Left colon (tissue), 2 donors: ENCODE results near the gene RAP1GAP2. TPM values are rescaled to one million over a fixed set of nuclear protein-coding genes. Genes with fewer than 3 reads are reported as not detected.
A peak's percentile ranks its signal among the peaks of the same experiment; 100 is the strongest.
"Not testable (repeated sequence)": the region's sequence is repeated elsewhere in the genome, so short reads cannot be mapped to it uniquely, and the experiment has no call there.

ENCODE experiments used
- ATAC-seq: fragments of 200-7000 bp; cut with Tn5 transposase; one replicate; pipeline ENCODE4 v1.9.1; 2020; ENCODE audit warnings: mild to moderate bottlenecking, moderate library complexity
- DNase-seq, 2 donors: peaks; one replicate each; pipeline ENCODE4 v3.0.0-alpha.2; 2020
- intact Hi-C, 2 donors: fragments of 100-400 bp; cut with DNase I in 1 of 2; cut with micrococcal nuclease in 1 of 2; formaldehyde crosslinking; loops; one replicate each; pipeline versions ENCODE4 v1.11.2 to v1.14.0; 2022; cut with DNase I, micrococcal nuclease
- total RNA-seq, 2 donors: library from RNA; stranded (reverse); fragmentation: NEBNext Ultra II Directional; extraction: Animal tissue kit (Norgen Biotek cat#: 25700); gene quantifications; one replicate each; pipeline ENCODE4 v1.2.1, GENCODE V29; 2021
- donor health status: DM: no; HTN: no; CAD: no.
- donor health status: DM: yes; HTN: yes; CAD: no.

The RAP1GAP2 gene
- total RNA-seq, 2 donors from 2014 or later: 40.8 to 55.2 TPM

- intact Hi-C loops: no loop called here
- ATAC-seq (peak; percentile 11), DNase-seq (no peak)
These were observed 236.3 kb downstream of the RAP1GAP2 start for GRCh38 chr17:3032258-3033247.

GRCh38 chr17:3033248-3033640, 237.0 kb downstream of the RAP1GAP2 start:
- ATAC-seq: peak; percentile 16
- intact Hi-C loops: no loop called here

DNA sequence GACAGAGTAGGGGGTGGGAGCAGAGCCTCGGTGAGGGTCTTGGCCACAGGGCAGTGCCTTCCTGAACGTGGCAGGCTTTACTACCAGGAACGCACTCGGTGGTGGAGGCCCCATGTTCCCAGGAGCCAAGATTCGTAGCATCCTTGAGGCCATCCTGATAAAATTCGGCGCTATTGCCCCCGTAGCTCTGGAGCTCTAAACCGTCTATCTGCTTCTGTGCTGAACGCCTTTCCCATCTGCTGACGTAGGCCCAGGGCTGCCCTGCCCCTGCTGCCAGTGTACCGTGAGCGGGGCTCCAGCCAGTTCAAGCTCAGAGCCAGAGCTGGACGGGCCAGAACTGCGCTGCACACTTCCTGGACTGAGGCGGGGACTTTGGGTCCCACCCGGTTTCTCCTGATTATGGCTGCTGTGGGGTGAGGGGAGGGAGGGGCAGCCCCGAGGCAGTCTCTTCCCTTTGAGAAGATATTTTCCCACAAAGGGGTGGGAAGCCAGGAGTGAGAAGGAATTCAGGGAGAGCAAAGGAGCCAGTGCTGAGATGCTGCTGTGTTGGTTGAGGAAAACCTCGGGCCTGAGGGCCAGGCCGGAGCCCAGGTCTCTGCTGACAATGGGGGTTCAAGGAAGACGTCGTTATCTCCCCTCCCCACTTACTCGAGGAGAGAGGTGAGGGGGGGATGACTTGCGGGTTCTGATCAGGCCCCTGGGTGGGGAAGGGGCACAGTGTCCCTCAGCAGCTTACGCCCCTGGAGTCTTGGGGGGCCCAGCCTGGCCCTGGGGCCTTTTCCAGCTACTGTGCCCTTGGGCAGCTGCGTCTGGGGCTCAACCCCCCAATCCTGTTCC, 237.7 kb downstream of the RAP1GAP2 start:
- ATAC-seq (peak; percentile 17), DNase-seq (no peak)
- intact Hi-C loops: no loop called here

More at GRCh38 chr17:3033248-3033640, 237.0 kb downstream of the RAP1GAP2 start:
- DNase-seq: no peak

DNA sequence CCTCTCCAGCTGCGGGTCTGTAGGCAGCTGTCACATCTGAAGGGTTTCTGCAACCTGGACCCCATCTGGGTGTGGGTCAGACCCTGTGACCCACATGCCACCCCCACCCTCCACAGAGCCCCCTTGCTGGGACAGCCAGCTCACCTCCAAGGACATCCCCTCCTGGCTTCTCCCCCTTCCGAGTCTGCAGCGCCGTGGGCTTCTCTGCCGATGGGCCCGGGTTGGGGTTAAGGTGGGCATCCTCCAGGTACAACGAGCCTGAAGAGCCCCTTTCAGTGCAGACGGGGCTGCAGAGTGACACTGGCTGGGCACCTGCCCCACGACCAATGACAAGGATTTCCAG, 238.3 kb downstream of the RAP1GAP2 start:
- ATAC-seq (no peak), DNase-seq (no peak)
- intact Hi-C loops: no loop called here

DNA sequence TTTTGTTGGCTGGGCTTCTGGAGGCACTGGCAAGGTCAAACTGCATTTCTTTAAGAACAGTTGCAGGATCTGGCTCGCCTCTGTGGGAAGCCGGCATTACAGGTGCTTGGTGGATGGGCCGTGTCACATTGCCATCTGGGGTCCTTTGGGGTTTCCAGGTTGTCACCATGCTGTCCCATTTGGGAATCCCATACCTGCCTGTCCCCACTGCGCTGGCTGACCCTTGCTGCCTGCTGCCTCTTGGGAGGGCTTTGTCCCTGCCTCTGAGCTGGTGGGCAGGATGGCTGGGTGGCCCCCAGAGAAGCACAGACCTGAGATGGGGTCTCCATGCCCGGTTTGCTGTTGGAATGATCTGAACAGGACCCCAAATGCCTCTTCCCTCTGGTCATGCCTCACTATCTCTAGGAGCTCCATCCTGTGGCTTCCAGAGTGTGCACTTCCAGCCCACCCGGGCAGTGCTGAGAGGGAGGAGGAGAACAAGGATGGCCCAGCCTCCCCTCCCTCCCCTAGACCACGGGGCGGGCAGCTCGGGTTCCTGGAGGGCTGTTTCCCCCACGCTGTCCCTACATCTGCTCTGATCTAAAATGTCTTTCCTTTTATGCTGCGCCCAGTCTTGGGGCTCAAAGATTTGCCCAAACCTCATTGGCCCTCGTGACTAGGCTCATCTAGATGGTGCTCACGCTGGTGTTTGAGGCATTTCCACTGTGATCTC, 239.2 kb downstream of the RAP1GAP2 start:
- DNase-seq: no peak
- ATAC-seq: no peak
- intact Hi-C loops: no loop called here

DNA sequence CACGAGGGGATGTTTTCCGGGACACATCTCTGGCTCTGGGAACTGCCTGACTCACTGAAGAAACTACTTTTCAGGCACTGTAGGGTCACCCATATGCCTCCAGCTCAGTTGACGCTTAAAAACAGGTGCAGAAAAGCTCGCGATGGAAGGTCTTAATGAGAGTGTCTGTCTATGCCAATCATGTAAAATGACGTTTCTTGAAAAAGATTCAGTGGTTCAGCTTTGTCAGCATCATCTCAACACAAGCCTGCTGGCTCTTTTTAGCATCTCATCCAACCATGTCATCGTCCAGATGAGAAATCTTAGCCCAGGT, 239.7 kb downstream of the RAP1GAP2 start:
- DNase-seq (no peak), ATAC-seq (no peak)
- intact Hi-C loops: no loop called here

- intact Hi-C loops: no loop called here
- DNase-seq (no peak), ATAC-seq (no peak)
These were observed 240.6 kb downstream of the RAP1GAP2 start for GRCh38 chr17:3036800-3037199.

DNA sequence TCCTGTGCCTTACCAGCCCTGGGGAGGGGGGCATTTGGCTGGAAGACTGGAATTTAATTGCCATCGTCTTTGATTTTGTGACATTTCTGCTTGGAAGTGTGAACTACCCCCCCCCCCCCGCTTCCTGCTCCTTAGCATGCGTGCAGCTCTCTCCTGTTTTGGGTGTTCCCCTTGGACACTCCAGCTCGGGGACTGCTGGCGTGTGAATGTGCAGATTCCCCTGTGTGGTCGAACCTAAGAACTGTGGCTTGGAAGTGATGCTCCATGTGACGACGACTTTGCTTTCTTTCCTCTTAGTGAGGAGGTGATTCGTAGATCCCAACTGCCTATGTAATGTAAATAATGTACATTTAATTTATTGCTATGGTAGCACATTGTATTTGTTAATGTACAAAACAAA, 241.0 kb downstream of the RAP1GAP2 start:
- ATAC-seq: no peak
- intact Hi-C loops: no loop called here
- no peak for DNase-seq

- DNase-seq: no peak
- intact Hi-C loops: no loop called here
- ATAC-seq: peak; percentile 35
These were observed 242.7 kb downstream of the RAP1GAP2 start for GRCh38 chr17:3038941-3039340.

- ATAC-seq (no peak), DNase-seq (no peak)
- intact Hi-C loops: no loop called here
These were observed 243.5 kb downstream of the RAP1GAP2 start for GRCh38 chr17:3039736-3040135.

GRCh38 chr17:3040882-3041281, 244.6 kb downstream of the RAP1GAP2 start:
- ATAC-seq: no peak
- no peak for DNase-seq
- intact Hi-C loops: no loop called here

- DNase-seq (no peak), ATAC-seq (no peak)
These were observed 247.6 kb downstream of the RAP1GAP2 start for GRCh38 chr17:3043737-3044365.

GRCh38 chr17:3046753-3047152, 250.5 kb downstream of the RAP1GAP2 start:
- intact Hi-C loops: no loop called here
- no peak for ATAC-seq
- no peak for DNase-seq

More at GRCh38 chr17:3043737-3044365, 247.6 kb downstream of the RAP1GAP2 start:
- intact Hi-C loops: no loop called here

- peak; percentile 93 to 94 for DNase-seq
- peak; percentile 99 for ATAC-seq
- intact Hi-C loops: no loop called here
These were observed 252.7 kb downstream of the RAP1GAP2 start for GRCh38 chr17:3048727-3049471.

DNA sequence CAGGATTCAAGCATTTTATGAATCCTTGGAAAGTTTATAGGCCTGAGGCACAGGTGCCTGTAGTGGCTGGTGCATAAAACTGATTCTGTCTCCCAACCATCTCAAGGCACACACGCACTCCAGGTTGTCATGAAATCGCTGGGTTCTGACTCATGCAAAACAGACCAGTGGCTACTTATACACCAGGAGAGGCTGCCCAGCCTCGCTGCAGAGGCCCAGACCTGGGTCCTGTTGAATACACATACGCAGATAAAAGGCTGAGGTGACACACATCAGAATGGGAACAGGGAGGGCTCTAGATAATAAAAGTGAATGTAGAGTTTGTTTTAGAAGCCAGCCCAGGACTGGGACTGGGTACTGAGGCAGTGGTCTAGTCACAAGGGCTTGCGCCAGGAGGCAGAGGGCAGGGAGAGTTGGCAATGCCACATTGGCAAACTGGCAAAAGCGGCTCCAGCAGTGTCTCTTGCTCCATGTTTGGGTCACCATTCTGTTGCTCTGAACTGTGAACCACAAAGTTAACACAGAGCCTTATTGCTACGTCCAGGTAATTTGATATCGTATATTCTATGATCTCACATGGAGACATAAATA, 253.6 kb downstream of the RAP1GAP2 start:
- ATAC-seq (no peak), DNase-seq (no peak)
- intact Hi-C loops: no loop called here

- DNase-seq, intact Hi-C loops, ATAC-seq: not testable (repeated sequence)
These were observed 258.6 kb downstream of the RAP1GAP2 start for GRCh38 chr17:3054868-3055267.

DNA sequence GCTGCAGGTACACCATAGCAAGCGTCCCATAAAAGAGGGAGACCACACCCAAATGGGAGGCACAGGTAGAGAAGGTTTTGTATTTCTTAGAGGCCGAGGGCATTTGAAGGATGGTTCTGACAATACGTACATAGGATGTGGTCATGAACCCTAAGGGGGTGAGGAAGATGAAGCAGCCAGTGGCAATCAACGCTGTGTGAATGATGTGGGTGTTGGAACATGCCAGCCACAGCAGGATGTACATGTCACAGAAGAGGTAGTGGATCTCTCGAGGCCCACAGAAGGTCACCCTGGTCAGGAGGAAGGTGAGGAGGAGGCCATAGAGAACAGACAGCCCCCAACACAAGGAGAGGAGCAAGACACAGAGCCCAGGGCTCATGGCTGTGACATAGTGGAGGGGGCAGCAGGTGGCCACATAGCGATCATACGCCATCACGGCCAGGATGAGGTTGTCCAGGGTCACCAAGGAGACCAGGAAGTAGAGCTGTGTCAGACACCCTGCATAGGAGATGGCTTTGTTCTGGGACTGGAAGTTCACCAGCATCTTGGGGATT, 266.7 kb downstream of the RAP1GAP2 start:
- DNase-seq, ATAC-seq, intact Hi-C loops: not testable (repeated sequence)
